GM12878 (cell line): ENCODE measurements around the gene SLC25A45. TPM values are rescaled to one million over a fixed set of nuclear protein-coding genes. Genes with fewer than 3 reads are reported as not detected.
A peak's percentile ranks its signal among the peaks of the same experiment; 100 is the strongest.

Experiments
- ATAC-seq: fragments of 200-7000 bp; cut with Tn5 transposase; 3 replicates; pipeline ENCODE4 v1.9.1; 2020; ENCODE audit warnings: mild to moderate bottlenecking, moderate library complexity
- BruUV-seq: library from RNA; stranded (reverse); fragments of 400-500 nt; replicated peaks from 2 replicates; lab custom pipeline; 2021; lab: Mats Ljungman, UMichigan
- CTCF ChIA-PET: fragments of 300-600 bp; sonication (Branson Sonifier 250); formaldehyde crosslinking; extraction: SDS; loops from one replicate; lab custom pipeline; 2021; ENCODE audit warnings: inconsistent platforms; lab: Yijun Ruan, JAX
- POLR2A ChIA-PET: fragments of 350-600 bp; formaldehyde crosslinking; extraction: SDS; loops from one replicate; lab custom pipeline; 2021; ENCODE audit warnings: inconsistent platforms; lab: Charles Lee
- RAD21 ChIA-PET: fragments of 300-600 bp; sonication (Branson Sonifier 250); formaldehyde crosslinking; loops from one replicate; lab custom pipeline; 2023; ENCODE audit warnings: antibody characterized with exemption; ENCODE audit not compliant: unreplicated experiment; lab: Charles Lee
- SMC1A ChIA-PET: fragments of 300-600 bp; sonication (Branson Sonifier 250); formaldehyde crosslinking; loops from one replicate; lab custom pipeline; 2023; ENCODE audit not compliant: unreplicated experiment, uncharacterized antibody; lab: Charles Lee
- DNase-seq: peaks from one replicate; pipeline ENCODE4 v3.0.0-alpha.2; 2011; ENCODE audit warnings: low read depth, low spot score
- FAIRE-seq: peaks from 3 replicates; lab custom pipeline; 2011; peaks lifted over from hg19 to GRCh38; lab: Jason Lieb, UNC
- H2AFZ ChIP-seq: 2 replicates; pipeline ENCODE4 v1.6.0; 2011; ENCODE audit warnings: low read depth, low read length, control low read depth; ENCODE audit not compliant: control insufficient read depth
- H3K27ac ChIP-seq: 2 replicates; pipeline ENCODE4 v1.5.1; 2011; ENCODE audit warnings: control low read depth; ENCODE audit not compliant: control insufficient read depth, insufficient read depth
- H3K27me3 ChIP-seq, 2 experiments: replicated peaks in 1 of 2; 2 replicates each; pipeline versions ENCODE4 v1.6.0 to v1.6.1; 2011; ENCODE audit warnings: low read length in 1 of 2; ENCODE audit not compliant: control insufficient read depth in 2 of 2, insufficient read depth in 2 of 2
- H3K36me3 ChIP-seq, 2 experiments: 2 replicates each; pipeline ENCODE4 v1.5.1; 2011; ENCODE audit warnings: low read length in 1 of 2; ENCODE audit not compliant: control insufficient read depth in 2 of 2, insufficient read depth in 2 of 2
- H3K4me1 ChIP-seq: 2 replicates; pipeline ENCODE4 v1.6.1; 2011; ENCODE audit warnings: mild to moderate bottlenecking, low read length, moderate library complexity, mixed read lengths; ENCODE audit not compliant: control insufficient read depth, insufficient read depth
- H3K4me2 ChIP-seq: 2 replicates; pipeline ENCODE4 v1.6.0; 2011; ENCODE audit warnings: control low read depth; ENCODE audit not compliant: control insufficient read depth, insufficient read depth
- H3K4me3 ChIP-seq: fragments of 200-600 bp; sonication (generic); 2 replicates; pipeline ENCODE4 v1.5.1; 2016
- H3K79me2 ChIP-seq: 2 replicates; pipeline ENCODE4 v1.6.0; 2011; ENCODE audit warnings: low read length; ENCODE audit not compliant: control insufficient read depth, insufficient read depth
- H3K9ac ChIP-seq: 2 replicates; pipeline ENCODE4 v1.8.0; 2011; ENCODE audit warnings: low read length, control low read depth, mixed read lengths; ENCODE audit not compliant: control insufficient read depth, insufficient read depth
- H3K9me3 ChIP-seq: replicated peaks from 3 replicates; pipeline ENCODE4 v1.5.1; 2011; ENCODE audit warnings: mild to moderate bottlenecking, low read length; ENCODE audit not compliant: control insufficient read depth, insufficient read depth
- H4K20me1 ChIP-seq: 2 replicates; pipeline ENCODE4 v1.6.0; 2011; ENCODE audit not compliant: control insufficient read depth, insufficient read depth
- EED ChIP-seq: sonication (generic); IDR thresholded peaks from 2 replicates; pipeline ENCODE4 v1.6.1; 2016; ENCODE audit warnings: antibody characterized with exemption, low read depth
- EP300 ChIP-seq, 2 experiments: fragments of 150-350 bp in 1 of 2; IDR thresholded peaks; 2 replicates each; pipeline ENCODE4 v1.6.1; 2011 to 2012; ENCODE audit warnings: low read depth in 2 of 2, low read length in 2 of 2, borderline replicate concordance in 1 of 2, improper control_type of control experiment in 1 of 2, inconsistent platforms in 1 of 2; ENCODE audit not compliant: control insufficient read depth in 1 of 2
- ETV6 ChIP-seq, 2 experiments: fragments of 450-650 bp in 1 of 2; IDR thresholded peaks in 1 of 2; conservative IDR thresholded peaks in 1 of 2; 2 replicates each; pipeline ENCODE4 v1.6.1; 2014; ENCODE audit warnings: antibody characterized with exemption in 1 of 2, borderline replicate concordance in 1 of 2, low read depth in 1 of 2, mild to moderate bottlenecking in 1 of 2, moderate library complexity in 1 of 2
- HDGF ChIP-seq: fragments of 450-650 bp; IDR thresholded peaks from 2 replicates; pipeline ENCODE4 v1.6.1; 2016; ENCODE audit warnings: antibody characterized with exemption
- IKZF2 ChIP-seq, 2 experiments: fragments of 450-650 bp; IDR thresholded peaks; 2 replicates each; pipeline ENCODE4 v1.6.1; 2017; ENCODE audit warnings: mild to moderate bottlenecking in 2 of 2, moderate library complexity in 2 of 2
- KLF5 ChIP-seq: fragments of 450-650 bp; IDR thresholded peaks from 2 replicates; pipeline ENCODE4 v1.6.1; 2014; ENCODE audit warnings: mild to moderate bottlenecking; ENCODE audit not compliant: partially characterized antibody
- LARP7 ChIP-seq: fragments of 450-650 bp; IDR thresholded peaks from 2 replicates; pipeline ENCODE4 v1.6.1; 2017; ENCODE audit warnings: mild to moderate bottlenecking
- MEF2A ChIP-seq: IDR thresholded peaks from 2 replicates; pipeline ENCODE4 v1.6.1; 2011; ENCODE audit warnings: low read depth, mild to moderate bottlenecking, low read length, moderate library complexity; ENCODE audit not compliant: insufficient read depth
- POLR2AphosphoS2 ChIP-seq: IDR thresholded peaks from 2 replicates; pipeline ENCODE4 v1.6.1; 2011; ENCODE audit warnings: low read depth, mild to moderate bottlenecking, low read length, improper control_type of control experiment, moderate library complexity
- POU2F2 ChIP-seq: IDR thresholded peaks from 3 replicates; pipeline ENCODE4 v1.6.1; 2011; ENCODE audit warnings: low read depth, mild to moderate bottlenecking, low read length, borderline replicate concordance
- SRF ChIP-seq, 2 experiments: IDR thresholded peaks; 2 replicates each; pipeline ENCODE4 v1.6.1; 2011; ENCODE audit warnings: low read depth in 2 of 2, low read length in 2 of 2, mild to moderate bottlenecking in 1 of 2, moderate library complexity in 1 of 2
- TAF1 ChIP-seq: IDR thresholded peaks from 2 replicates; pipeline ENCODE4 v1.6.1; 2011; ENCODE audit warnings: mild to moderate bottlenecking, low read depth, low read length, borderline replicate concordance
- TARDBP ChIP-seq: IDR thresholded peaks from 2 replicates; pipeline ENCODE4 v1.6.1; 2016; ENCODE audit warnings: borderline replicate concordance
- WGBS: methylation state at CpG from one replicate; pipeline ENCODE4 v1.1.6; 2016; ENCODE audit warnings: low lambda C conversion rate; ENCODE audit not compliant: insufficient replicate concordance, insufficient coverage; ENCODE audit errors: missing lambda C conversion rate; 5-methylcytosine and 5-hydroxymethylcytosine counted together
- in situ Hi-C: fragments of 300-500 bp; cut with MboI; formaldehyde crosslinking; loops from 9 replicates; pipeline ENCODE4 v1.14.3; 2018; ENCODE audit warnings: mixed read lengths
- intact Hi-C: fragments of 100-400 bp; cut with micrococcal nuclease; formaldehyde crosslinking; loops from one replicate; pipeline ENCODE4 v1.14.2; 2022; ENCODE audit not compliant: unreplicated experiment
- polyA plus RNA-seq, 11 experiments: library from polyadenylated mRNA; depleted of rRNA in 4 of 11; unstranded in 6 of 11; stranded (reverse) in 5 of 11; fragments of >200 nt; fragmentation: Nextera tagmentation in 4 of 11; fragmentation: Illumina TruSeq in 1 of 11; extraction: Ambion mirVana in 4 of 11; extraction: Trizol in 1 of 11; gene quantifications; 1 replicate in 1 of 11; 2 replicates in 10 of 11; pipeline versions ENCODE4 v1.2.1 to v1.2.3, GENCODE V29; 2011 to 2016; ENCODE audit warnings: inconsistent platforms in 2 of 11, missing spikeins in 2 of 11, low read depth in 1 of 11
- total RNA-seq, 4 experiments: library from RNA; depleted of rRNA in 3 of 4; stranded (reverse); fragments of >200 nt in 3 of 4; fragmentation: Illumina TruSeq in 1 of 4; extraction: Trizol in 1 of 4; gene quantifications; 2 replicates each; pipeline versions ENCODE4 v1.2.1 to v1.2.3, GENCODE V29; 2013 to 2021
- TF ChIP-seq, protein P1 (sequence below): fragments of 450-650 bp; IDR thresholded peaks from 2 replicates; pipeline ENCODE4 v1.6.1; 2018; ENCODE audit warnings: borderline replicate concordance, mild to moderate bottlenecking; ENCODE audit not compliant: partially characterized antibody
- TF ChIP-seq, protein P2 (sequence below): fragments of 450-650 bp; formaldehyde crosslinking; IDR thresholded peaks from 2 replicates; pipeline ENCODE4 v1.5.0; 2022; ENCODE audit warnings: mild to moderate bottlenecking, missing genetic modification characterization

The SLC25A45 gene
- total and polyA plus RNA-seq, 10 of the 15 experiments (the other 5 are each of a cell fraction or from before 2014, with no cell fraction given): 4.1 to 35.2 (median 20.3) TPM

DNA sequence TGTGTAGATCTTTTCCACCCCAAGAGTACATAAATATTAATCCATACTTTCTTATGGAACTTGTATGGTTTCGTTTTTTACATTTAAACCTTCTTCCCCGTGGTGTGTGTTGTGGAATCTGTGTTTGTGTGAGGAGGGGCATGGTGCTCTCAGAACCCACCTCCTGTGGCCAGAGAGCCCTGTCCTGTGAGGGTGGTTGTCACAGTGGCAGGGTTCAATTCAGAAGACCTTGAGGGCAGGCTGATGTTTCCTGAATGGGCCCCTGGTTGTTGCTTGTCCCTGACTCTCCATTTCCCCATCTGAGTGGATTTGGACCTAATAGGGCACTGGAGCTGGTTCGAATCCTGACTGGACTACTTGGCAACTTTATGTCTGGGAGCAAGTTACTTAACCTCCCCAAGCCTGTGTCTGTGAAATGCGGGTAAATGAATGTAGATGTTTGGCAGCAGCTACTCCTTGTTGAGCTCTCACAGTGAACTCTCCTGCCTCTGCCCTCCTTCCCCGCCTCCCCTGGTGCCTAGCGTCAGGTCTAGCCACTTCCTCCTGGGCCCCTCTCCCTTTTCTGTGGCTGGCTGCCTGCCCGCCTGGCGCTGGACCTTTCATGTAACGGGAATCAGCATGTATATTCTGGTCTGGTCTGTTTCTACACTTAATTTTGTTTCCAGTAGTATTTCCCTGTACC lies 47.4 kb upstream of the SLC25A45 start:
- DNase-seq (no peak), ATAC-seq (peak; percentile 7), FAIRE-seq (no peak)
- ChIA-PET POLR2A (interaction anchor here (0.5 to 2.5 kb wide), 8 partner anchors 10 to 69 kb away, joined by 3 to 21 read pairs (median 4); partner anchors contain the start of gene MALAT1), RAD21 (interaction anchor here (1.1 to 1.6 kb wide), 7 partner anchors 9 to 69 kb away, joined by 3 to 11 read pairs (median 4); partner anchors contain the start of gene MALAT1), SMC1A (interaction anchor here (0.8 to 1.6 kb wide), 8 partner anchors 8 to 70 kb away, joined by 3 to 11 read pairs (median 4); no protein-coding TSS in a partner anchor), CTCF (interaction anchor here (0.6 to 1.6 kb wide), 7 partner anchors 10 to 70 kb away, joined by 3 to 9 read pairs (median 4); no protein-coding TSS in a partner anchor)
- no peaks in the 10 kb centered on the region for H3K9me3 ChIP-seq
- H3K79me2 ChIP-seq: peaks cover 99% of the 10 kb centered on the region
- H3K4me2 ChIP-seq: peak overlapping the region; percentile 100
- H3K4me3 ChIP-seq: peak overlapping the region; percentile 95
- H4K20me1 ChIP-seq: peaks cover 5% of the 10 kb centered on the region
- H3K27ac ChIP-seq: peak overlapping the region; percentile 100
- peaks cover 42% of the 10 kb centered on the region for H3K4me1 ChIP-seq
- H2AFZ ChIP-seq: no peak overlapping the region
- in situ Hi-C loops (loop anchor here (10.0 kb wide), 1 partner anchor 565 kb away; no protein-coding TSS in a partner anchor), intact Hi-C loops (loop anchor here (2.0 kb wide), 1 partner anchor 13 kb away; no protein-coding TSS in a partner anchor)
- WGBS: under 1% methylated on average over 9 of the region's 9 CpGs
- no TSS peak for BruUV-seq
- H3K27me3 ChIP-seq: no peaks in the 10 kb centered on the region
- peaks cover 0 to 7% of the 10 kb centered on the region in 2 experiments; a peak in 3 of 4 replicates for H3K36me3 ChIP-seq
- H3K9ac ChIP-seq: peak overlapping the region; percentile 58
- peak; percentile 52; a peak in 2 of 4 replicates for TF ChIP-seq IKZF2 (IDR thresholded peaks at IDR 0.05)
- no peak for TF ChIP-seq EP300 (IDR thresholded peaks at IDR 0.05; ENCODE audit: borderline replicate concordance in 1 of 2, control insufficient read depth in 1 of 2, low read depth in 2 of 2, low read length in 2 of 2)
- no peak for TF ChIP-seq KLF5
- TF ChIP-seq HDGF: 0 out of 2 replicates have a peak, but pooled peaks have one; percentile 51
- TF ChIP-seq ETV6 (conservative IDR thresholded peaks at IDR 0.05 in 1 of 2, IDR thresholded peaks at IDR 0.05 in 1 of 2; ENCODE audit: borderline replicate concordance in 1 of 2, low read depth in 1 of 2): 0 out of 4 replicates have a peak, but pooled peaks of 1 of the 2 experiments have one; percentile 9
- peak; percentile 25; the same call in 1 of the 2 replicates for TF ChIP-seq TARDBP
- TF ChIP-seq EED: peak; percentile 69
- TF ChIP-seq TAF1: no peak
- TF ChIP-seq, protein P1, sequence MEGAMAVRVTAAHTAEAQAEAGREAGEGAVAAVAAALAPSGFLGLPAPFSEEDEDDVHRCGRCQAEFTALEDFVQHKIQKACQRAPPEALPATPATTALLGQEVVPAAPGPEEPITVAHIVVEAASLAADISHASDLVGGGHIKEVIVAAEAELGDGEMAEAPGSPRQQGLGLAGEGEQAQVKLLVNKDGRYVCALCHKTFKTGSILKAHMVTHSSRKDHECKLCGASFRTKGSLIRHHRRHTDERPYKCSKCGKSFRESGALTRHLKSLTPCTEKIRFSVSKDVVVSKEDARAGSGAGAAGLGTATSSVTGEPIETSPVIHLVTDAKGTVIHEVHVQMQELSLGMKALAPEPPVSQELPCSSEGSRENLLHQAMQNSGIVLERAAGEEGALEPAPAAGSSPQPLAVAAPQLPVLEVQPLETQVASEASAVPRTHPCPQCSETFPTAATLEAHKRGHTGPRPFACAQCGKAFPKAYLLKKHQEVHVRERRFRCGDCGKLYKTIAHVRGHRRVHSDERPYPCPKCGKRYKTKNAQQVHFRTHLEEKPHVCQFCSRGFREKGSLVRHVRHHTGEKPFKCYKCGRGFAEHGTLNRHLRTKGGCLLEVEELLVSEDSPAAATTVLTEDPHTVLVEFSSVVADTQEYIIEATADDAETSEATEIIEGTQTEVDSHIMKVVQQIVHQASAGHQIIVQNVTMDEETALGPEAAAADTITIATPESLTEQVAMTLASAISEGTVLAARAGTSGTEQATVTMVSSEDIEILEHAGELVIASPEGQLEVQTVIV: no peak
- TF ChIP-seq MEF2A: no peak
- TF ChIP-seq POLR2AphosphoS2: peak; percentile 20; the same call in 1 of the 2 replicates
- no peak for TF ChIP-seq SRF (IDR thresholded peaks at IDR 0.05; ENCODE audit: low read depth in 2 of 2, low read length in 2 of 2)
- TF ChIP-seq, protein P2, sequence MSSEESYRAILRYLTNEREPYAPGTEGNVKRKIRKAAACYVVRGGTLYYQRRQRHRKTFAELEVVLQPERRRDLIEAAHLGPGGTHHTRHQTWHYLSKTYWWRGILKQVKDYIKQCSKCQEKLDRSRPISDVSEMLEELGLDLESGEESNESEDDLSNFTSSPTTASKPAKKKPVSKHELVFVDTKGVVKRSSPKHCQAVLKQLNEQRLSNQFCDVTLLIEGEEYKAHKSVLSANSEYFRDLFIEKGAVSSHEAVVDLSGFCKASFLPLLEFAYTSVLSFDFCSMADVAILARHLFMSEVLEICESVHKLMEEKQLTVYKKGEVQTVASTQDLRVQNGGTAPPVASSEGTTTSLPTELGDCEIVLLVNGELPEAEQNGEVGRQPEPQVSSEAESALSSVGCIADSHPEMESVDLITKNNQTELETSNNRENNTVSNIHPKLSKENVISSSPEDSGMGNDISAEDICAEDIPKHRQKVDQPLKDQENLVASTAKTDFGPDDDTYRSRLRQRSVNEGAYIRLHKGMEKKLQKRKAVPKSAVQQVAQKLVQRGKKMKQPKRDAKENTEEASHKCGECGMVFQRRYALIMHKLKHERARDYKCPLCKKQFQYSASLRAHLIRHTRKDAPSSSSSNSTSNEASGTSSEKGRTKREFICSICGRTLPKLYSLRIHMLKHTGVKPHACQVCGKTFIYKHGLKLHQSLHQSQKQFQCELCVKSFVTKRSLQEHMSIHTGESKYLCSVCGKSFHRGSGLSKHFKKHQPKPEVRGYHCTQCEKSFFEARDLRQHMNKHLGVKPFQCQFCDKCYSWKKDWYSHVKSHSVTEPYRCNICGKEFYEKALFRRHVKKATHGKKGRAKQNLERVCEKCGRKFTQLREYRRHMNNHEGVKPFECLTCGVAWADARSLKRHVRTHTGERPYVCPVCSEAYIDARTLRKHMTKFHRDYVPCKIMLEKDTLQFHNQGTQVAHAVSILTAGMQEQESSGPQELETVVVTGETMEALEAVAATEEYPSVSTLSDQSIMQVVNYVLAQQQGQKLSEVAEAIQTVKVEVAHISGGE (CRISPR knock-in tag): peak; percentile 40
- TF ChIP-seq LARP7: peak; percentile 62; the same call in 1 of the 2 replicates
- 0 out of 3 replicates have a peak, but pooled peaks have one; percentile 4 for TF ChIP-seq POU2F2
